NCI-H2107 (cell line): Measurements from ENCODE around the gene SSU72.
"Not testable (repeated sequence)": the region's sequence is repeated elsewhere in the genome, so short reads cannot be mapped to it uniquely, and the experiment has no call there.

Experiments
- DNase-seq: peaks from one replicate; lab custom pipeline; 2025; lab: John Stamatoyannopoulos, UW

SSU72 gene

DNA sequence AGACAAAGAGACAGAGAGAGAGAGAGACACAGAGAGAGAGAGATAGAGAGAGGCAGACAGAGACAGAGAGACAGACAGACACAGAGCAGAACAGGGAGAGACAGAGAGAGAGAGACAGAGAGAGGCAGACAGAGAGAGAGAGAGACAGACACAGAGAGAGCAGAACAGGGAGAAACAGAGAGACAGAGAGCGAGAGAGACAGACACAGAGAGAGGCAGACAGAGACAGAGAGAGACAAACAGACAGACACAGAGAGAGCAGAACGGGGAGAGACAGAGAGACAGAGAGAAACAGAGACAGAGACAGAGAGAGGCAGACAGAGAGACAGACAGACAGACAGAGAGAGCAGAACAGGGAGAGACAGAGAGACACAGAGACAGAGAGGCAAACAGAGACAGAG is 20.7 kb upstream of the SSU72 start:
- not testable (repeated sequence) for DNase-seq

DNA sequence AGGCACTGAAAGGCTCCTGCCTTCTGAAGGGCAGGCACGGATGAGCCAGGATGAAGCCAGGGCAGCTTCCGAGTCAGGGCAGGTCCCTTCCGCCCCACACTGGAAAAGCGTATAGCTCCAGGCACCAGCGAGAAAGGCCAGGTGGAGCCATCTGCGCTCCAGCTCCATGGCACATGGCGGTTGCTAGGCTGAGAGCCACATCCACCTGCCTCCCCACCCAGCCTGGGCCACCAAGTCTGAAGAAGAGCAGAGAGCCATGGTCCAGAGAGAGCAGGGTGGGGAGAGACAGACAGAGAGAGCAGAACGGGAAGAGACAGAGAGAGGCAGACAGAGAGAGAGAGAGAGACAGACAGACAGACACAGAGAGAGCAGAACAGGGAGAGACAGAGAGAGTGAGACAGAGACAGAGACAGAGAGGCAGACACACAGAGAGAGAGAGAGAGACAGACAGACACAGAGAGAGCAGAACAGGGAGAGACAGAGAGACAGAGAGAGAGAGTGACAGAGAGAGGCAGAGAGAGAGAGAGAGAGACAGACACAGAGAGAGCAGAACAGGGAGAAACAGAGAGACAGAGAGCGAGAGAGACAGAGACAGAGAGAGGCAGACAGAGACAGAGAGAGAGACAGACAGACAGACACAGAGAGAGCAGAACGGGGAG is 20.1 kb upstream of the SSU72 start:
- DNase-seq: no peak

DNA sequence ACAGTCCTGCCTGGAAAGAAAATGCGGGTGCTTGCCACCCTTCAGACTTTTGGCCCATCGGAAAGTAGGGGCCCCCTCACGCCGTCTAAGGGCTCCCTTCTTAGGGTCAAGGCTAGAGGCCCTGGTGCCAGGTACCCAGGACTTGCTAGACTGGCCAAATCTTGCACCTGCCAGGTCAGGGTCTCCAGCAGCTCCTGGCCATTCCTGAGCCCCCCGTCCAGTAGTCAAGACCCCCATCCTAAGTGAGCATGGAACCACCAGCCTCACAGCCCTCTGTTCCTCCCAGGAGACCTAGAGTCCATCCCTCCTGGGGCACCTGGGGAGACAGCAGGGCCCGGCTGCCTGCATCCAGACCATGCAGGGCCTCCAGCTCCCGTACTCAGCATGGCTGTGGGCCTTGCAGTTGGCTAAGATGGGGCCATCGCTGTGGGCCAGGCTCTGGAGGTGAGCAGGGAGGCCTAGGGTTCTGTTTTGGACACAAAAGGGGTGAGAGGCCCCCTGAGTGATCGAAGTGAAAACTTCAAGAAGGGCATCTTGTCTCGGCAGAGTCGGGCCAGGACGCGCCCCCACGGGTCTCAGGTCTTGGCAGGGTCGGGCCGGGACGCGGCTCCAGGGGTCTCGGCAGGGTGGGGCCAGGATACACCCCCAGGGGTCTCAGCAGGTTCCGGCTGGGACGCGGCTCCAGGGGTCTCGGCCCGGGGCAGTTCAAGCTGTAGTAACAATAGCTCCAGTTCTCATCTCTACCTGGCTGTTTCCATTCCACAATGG is 19.4 kb upstream of the SSU72 start:
- DNase-seq: no peak

DNA sequence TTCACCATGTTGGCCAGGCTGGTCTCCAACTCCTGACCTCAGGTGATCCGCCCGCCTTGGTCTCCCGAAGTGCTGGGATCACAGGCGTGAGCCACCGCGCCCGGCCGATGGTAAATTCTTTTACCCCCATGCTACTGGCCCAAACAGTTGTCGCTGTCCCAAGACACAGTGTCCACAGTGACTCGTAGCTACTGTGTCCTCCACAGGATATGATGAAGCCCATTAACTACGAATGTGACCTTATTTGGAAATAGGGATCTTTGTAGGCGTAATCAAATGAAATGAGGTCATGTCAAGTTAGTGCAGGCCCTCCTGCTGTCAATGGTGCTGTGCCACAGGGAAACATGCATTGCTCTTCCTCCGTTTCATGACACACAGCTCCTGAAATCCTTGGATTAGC is 16.8 kb upstream of the SSU72 start:
- DNase-seq: no peak

DNA sequence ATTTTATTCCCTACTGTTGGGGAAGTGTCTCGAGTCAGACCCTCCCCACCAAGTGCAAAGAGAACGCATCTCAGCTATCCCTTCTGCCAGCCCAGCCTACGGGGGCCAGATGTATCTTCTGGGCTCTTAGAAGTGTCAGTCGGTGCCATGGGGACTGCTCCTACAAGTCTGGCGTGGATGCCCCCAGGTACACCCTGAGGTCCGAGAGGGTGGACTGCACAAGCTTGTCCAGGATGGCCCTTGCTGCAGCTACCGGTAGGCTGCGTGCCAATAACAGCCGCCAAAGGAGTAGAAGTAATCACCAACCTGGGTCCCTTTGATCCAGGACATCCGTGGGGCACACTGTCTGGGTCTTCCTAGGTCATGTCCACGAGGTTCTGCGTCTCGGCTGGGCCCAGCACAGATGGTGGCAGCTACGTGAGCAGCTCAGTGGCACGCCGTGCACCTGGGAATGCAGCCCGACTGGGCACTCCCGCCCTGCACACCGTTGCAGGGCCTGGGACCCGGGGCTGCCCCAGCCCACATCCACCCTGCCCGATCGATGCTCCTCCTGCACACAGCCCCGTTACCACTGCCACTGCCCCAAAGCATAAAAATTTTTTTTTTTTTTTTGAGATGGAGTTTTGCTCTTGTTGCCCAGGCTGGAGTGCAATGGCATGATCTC is 8.8 kb upstream of the SSU72 start:
- DNase-seq: no peak

DNA sequence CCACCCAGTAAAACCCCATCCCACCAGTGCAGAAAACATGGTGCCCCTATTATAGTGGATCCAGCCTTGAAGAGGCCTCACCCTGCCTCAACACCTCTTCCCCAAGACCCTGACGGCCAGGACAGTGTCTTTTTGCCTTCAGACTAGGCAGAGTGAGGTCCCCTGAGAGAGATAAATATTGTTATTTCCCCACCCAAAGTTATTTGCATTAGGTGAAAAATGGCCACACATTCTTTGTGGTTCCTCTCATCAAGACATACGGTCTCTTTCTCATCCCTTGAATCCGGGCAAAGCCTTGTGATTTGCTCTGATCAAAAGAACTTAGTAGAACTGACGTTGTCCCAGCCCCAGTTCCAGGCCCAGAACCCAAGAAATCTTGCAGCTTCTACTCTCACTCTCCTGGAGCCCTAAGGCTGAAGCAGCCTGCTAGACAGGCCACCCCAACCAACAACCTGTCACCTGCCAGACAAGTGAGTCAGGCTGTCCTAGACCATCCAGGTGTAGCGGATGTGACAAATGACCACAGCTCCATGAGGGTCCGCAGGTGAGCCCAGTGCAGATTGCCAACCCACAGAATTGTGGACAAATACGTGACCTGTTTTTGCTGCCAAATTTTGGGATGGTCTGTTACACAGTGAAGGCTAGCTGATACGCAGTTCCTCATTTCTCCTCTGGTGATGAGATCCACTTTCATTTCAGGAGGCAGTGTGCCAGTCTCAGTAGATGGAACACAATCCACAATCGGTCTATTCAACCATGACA is 8.1 kb upstream of the SSU72 start:
- no peak for DNase-seq

DNA sequence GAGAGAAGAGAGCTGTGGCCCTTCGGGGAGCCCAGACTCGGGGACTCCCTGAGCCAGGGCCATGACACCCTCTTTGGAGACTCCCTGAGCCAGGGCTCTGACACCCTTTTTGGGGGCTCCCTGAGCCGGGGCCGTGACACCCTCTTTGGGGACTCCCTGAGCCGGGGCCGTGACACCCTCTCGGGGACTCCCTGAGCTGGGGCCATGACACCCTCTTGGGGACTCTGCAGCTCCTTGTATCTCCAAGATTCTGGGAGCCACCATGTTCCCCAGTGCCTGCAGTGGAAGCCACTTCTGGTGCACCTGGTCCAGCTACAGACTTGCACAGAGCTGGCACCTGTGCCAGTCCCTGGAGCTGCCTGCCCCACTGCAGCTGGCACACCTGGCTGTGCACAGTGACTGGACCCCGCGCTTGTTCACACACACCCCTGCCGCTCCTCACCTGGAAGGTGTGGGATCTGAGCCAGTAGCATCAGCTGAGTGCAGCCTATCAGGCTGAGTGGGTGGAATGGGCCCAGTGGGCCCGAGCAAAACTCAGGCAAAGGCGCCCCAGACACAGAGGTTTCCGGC is 3.8 kb upstream of the SSU72 start:
- no peak for DNase-seq

DNA sequence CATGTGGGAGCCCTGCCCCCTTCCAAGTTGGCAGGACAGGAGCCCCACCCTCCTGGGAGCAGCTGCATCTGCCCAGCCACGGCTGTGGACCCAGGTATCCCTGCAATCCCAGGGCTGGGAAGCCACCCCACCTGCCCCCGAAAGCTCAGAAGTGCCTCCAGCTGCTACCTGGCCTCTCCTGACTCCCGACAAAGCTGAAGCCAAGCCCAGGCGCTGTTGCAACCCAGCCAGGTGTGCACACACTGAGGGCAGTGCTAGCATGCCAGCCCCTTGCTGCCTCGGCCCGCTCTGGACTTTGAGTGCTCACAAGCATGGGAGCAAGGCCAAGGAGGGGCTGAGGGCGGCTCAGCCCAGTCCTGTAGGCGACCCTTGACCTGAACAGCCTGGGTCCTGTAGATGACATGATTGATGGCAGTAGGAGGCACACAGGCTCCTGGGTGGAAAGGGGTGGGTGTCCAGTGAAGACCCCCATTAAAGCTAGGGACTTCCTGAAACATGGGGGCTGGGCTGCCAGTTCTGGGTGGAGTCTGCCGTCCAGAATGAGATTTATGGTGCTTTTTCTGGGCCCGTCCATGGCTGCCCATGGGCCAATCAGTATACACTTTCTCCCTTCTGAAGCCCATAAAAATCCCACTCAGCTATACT is 2.8 kb upstream of the SSU72 start:
- no peak for DNase-seq

DNA sequence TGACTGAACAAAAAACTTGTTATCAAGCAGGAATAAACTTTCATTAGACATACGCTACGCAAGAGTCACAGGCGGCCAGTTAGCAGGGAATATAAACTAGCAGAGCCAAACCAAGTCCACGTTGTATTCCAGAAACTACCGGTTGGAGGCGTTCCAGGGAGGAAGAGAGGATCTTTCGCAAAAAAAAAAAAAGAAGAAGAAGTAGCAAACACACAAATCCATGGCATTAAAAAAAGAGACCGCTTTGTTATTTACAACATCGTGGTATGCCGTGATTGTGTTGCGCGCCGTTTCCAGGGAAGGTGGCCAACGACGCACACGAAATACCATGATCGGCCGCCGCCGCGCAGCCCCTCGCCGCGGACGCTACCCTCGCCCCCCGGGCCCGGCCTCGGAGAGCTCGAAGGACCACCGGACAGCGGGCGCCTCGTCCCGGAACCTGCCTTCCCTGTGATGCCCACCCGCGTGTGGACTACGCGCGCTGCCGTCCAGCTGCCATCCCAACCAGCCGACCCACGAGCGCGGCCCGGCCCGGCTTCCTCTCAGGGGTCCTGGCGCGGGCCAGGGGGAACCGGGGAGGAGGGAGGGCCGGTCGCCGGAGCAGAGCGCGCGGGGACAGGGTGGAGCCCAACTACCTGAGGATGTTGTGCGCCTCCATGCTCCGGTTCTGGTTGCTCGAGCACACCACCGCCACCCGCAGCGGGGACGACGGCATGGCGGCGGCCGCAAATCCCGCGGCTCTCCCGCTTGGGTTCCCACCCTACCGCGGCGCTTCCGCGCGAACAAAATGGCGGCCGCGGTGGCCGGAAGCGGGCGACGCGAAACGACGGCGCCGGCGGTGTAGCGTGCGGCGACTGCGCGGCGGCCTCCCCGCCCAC is 581 bp downstream of the SSU72 start:
- DNase-seq: no peak

DNA sequence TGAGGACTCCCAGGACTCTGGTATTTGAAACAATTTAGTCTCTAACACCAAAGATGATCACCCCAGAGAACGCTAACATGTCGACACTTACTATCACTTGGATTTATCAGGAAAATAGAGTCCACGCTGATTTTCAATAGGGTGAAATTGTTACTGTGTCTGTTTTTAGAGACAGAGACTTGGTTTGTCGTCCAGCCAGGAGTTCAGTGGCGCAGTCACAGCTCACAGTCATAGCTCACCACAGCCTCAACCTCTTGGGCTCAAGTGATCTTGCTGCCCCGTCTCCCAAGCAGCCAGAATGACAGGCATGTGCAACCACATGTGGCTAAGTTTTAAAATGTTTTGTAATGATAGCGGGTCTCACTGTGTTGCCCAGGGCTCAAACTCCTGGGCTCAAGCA is 5.3 kb downstream of the SSU72 start:
- no peak for DNase-seq

DNA sequence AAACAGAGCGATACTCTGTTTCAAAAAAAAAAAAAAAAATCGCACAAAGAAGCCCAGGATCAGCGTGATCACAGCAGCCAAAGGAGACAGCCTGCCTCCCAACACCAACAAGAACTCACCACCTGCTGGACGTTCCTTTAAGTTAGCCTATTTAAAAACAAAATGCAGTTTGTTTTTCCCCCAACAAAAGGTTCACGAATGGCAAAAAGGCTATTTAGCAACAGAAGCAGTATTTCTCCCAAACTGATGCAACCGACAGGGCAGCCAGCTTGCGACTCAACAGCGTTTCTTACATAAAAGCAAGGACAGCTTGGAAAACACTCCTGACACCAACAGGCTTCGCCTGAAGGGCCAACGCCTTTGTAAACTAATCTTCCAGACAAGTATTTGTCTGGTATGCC is 6.8 kb downstream of the SSU72 start:
- DNase-seq: no peak

DNA sequence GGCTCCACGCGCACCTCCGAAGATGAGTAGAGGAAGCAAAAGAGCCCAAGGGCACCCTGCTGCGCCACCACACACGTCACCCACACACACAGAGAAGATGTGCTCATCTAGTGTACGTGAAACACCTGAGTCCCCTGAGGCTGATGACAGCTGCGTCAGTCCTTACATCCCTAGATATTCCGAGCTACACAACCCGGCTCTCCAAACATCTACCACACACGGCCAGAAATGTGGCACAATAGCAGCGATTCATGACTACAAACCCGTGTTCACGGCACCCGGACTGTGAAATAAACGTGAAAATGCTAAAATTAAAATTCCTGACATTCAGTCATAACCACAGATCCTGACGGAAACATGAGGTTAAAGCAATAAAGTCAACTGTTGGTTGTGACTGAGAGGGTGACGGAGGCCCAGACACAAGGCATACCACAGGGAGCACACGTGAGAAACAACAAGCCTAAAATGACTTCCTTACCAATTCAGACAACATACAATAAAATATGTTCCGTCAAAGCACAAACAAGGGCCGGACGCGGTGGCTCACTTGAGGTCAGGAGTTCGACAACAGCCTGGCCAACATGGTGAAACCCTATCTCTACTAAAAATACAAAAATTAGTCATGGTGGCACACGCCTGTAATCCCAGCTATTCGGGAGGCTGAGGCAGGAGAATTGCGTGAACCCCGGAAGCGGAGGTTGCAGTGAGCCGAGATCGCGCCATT is 7.3 kb downstream of the SSU72 start:
- no peak for DNase-seq

DNA sequence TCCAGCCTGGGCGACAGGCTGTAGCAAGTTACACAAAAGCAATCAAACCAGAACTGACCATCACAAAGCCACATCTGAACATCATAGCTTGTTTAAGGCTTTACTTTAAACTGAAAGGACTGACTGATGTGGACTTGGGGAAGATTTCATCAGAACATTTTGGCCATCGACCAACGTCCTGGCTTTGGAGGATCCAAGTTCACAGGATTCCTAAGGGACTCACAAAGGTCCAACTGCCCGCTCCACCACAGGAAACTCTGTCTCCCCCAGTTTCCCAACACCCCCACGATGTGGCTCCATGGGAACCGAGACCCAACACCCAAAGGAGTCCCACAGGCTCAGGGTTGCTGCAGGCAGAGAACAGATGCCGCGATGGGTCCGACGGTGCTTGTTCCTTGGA is 9.3 kb downstream of the SSU72 start:
- no peak for DNase-seq

DNA sequence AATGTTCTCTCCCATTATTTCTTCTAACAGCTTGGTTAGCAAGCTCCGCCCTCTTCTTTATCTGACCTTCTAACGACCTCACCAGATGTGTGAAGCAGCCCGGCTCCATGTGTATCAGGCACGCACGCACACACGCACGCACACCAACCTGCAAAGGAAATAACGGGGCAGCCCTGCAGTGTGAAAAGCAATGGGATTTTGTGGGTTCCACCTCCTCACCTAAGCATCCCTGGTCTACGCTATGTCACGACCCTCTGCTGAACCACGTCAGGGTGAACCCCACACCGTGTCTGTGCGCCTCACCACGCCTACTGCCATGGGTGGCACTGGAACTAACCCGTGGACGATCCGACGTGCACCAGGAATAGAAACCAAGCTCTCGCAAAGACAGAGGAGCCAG is 10.4 kb downstream of the SSU72 start:
- no peak for DNase-seq

DNA sequence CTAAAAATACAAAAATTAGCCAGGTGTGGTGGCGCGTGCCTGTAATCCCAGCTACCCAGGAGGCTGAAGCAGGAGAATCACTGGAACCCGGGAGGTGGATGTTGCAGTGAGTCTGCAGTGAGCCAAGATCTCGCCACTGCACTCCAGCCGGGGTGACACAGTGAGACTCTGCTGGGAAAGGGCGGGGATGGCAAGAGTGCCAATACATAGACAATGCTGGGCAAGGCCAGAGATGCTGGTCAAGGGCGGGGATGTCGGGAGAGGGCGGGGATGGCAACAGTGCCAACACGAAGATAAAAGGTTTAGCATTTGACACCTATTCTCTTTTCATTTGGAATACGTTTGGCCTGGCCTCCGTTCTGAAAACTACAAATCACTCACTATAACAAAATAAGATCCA is 11.0 kb downstream of the SSU72 start:
- DNase-seq: no peak

DNA sequence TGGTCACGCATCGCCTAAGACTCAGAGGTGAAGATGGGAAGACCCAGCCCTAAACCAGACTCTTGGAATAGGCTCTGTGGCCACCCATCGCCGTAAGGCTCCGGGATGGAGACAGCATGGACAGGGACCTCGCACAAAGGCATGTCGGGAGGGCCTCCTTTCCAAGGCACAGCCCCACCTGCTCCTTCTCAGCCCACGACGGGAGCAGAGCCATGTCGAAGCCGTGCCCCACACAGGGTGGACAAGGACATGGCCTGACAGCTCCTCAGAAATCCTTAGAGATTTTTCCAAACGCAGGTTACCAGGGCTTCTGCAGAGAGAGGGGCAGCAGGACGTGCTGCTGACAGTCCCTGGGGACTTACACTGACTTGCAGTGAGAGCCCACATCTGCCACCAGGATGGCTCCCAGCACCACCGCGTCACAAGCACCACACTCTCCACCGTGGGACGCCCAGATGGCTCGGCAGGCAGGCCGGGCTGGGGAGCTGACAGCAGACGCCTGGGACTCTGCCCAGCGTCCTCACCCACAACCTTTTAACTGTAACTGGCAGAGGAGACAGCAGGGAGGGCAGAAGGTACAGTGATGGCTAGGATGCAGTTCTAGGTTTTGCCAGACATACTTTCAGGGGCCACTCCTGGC is 12.0 kb downstream of the SSU72 start:
- DNase-seq: no peak

DNA sequence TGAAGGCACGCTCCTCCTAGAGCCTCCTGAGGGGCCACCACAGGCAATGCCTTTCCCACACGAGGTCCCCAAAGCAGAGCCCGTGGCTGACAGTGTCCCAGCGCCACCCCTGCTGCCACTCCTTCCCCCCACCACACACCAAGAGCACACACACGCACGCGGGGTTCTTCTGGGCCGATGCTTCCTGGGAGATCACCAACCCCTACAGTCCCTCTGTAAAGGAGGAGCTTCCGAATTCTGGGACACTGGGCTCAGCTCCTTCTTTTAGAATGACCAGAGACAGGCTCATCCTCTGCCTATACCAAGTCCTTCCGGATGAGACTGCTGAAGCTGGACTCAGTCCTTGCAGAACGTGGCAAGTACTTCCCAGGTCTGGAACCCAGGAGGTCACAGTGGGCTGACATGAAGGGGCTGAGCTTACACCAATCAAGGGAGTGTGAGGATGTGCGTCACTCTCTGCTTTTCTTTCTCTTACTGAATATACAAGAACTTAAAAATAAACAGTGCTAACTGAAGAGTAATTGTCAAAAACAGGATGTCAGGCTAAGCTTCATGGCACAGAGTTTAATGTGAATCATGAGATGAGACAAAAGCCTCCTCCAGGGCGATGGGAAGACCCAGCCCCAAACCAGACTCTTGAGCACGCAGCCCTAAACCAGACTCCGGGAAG is 12.7 kb downstream of the SSU72 start:
- no peak for DNase-seq

DNA sequence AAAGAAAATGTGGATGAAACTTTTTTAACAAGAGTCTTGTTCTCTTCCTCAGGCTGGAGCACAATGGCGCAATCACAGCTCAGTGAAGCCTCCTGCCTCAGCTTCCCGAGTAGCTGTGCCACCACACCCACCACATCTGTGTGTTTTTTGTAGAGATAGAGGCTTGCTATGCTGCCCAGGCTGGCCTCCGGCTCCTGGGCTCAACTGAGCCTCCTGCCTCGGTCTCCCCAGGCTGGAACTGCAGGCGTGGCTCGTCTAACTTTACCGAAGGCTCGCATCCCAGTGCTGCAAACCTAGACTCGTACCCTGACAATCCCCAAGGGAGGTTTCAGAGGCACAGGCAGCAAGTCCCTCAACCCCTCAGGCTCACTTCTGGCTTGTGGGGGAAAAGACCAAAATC is 14.5 kb downstream of the SSU72 start:
- DNase-seq: no peak

DNA sequence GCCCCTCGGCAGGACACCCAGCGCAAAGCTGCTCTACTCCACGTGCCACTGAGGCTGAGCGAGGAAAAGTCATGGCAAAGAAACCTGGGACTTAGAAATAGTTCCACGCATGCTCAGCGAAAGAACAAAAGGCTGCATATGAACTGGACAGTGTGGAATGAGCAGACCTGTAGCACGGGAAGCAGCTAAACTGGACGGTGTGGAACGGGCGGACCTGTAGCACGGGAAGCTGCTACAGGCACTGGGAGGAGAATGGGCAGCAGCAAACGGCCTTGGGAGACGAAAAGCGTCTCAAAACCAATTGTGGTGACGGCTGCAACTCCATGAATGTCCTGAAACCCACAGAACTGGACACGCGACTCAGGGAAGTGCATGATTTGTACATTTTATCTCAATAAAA is 15.6 kb downstream of the SSU72 start:
- no peak for DNase-seq
